HG02852 (cell line): ENCODE data around the gene STRN3.
"Not testable (repeated sequence)": the region's sequence is repeated elsewhere in the genome, so short reads cannot be mapped to it uniquely, and the experiment has no call there.

Experiments used
- ATAC-seq: cut with Tn5 transposase; IDR thresholded peaks from one replicate; pipeline ENCODE4 v1.9.1; 2021; ENCODE audit warnings: mild to moderate bottlenecking, moderate library complexity; ENCODE audit not compliant: unreplicated experiment

Gene STRN3

DNA sequence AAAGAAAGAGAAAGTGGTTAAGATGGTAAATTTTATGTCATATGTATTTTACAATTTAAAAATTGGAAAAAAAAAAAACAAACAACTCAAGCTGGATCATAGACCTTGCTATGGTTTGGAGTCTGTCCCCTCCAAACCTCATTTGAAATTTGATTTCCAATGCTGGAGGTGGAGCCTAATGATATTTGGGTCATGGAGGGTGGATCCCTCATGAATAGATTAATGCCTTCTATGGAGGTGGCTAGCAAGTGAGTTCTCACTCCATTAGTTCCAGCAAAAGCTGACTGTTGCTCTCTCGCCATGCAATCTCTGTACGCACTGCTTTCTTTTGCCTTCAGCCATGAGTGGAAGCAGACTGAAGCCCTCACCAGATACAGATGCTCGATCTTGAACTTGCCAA is 22.9 kb downstream of the STRN3 start:
- no peak for ATAC-seq

DNA sequence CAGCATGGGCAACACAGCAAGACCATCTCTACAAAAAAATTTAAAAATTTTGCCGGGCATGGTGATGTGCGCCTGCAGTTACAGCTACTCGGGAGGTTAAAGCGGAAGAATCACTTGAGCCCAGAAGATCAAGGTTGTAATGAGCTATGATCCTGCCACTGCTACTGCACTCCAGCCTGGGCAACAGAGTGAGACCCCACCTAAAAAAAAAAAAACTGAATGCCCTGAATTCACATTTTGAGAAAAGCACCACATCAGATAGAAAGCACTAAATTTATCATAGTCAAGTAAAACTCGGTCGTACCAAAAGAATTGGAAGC is 24.9 kb downstream of the STRN3 start:
- ATAC-seq, result no peak

DNA sequence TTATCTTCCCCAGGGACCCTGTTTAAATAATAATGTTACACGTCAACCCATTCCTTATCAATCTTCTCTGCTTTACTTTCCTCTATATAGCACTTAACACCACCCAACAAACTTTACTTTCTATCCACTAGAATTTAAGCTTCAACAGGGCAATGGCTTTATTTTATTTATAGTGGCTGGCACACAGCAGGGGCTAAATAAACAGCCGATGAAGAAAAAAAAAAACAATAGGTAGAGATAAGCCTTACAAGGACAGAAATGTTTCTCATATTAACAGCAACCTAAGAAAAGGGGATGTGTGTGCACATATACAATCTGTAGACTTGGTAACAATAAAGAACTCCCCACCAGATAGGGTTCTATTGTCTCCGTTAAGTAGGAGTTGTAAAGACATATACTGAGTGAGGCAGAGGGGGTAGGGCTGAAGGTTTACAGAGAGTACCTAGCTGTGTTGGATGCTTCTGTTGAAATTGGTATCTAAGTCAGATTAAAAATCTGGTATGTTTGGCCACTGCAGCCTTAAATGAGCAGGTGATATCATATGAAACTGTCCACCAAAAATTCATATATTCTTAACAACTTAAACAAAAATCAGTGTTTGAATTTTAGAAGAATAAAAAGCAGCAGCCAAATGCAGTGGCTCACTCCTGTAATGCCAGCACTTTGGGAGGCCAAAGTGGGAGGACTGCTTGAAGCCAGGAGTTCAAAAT is 25.4 kb downstream of the STRN3 start:
- no peak for ATAC-seq

DNA sequence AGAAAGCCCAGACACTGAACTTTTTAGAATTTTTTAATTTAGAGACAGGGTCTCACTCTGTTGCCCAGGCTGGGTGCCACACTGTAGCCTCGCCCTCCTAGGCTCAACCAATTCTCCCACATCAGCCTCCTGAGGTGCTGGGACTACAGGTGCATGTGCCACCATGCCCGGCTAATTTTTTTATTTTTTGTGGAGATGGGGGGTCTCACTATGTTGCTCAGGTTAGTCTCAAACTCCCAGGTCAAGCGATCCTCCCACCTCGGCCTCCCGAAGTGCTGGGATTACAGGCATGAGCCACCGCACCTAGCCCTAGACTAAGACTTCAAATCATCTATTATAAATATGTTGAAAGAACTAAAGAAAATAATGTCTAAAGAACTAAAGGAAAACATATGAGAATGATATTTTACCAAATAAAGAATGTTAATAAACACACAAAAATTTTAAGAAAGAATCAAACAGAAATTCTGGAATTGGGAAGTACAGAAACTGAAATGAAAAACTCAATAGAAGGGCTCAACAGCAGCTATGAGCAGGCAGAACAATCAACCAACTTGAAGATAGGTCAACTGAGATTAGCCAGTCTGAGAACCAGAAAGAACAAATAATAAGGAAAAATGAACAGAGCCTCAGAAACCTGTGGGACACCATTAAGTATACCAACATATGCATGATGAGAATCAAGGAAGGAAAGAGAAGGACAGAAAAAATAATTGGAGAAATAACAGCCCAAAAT is 27.0 kb downstream of the STRN3 start:
- no peak for ATAC-seq

DNA sequence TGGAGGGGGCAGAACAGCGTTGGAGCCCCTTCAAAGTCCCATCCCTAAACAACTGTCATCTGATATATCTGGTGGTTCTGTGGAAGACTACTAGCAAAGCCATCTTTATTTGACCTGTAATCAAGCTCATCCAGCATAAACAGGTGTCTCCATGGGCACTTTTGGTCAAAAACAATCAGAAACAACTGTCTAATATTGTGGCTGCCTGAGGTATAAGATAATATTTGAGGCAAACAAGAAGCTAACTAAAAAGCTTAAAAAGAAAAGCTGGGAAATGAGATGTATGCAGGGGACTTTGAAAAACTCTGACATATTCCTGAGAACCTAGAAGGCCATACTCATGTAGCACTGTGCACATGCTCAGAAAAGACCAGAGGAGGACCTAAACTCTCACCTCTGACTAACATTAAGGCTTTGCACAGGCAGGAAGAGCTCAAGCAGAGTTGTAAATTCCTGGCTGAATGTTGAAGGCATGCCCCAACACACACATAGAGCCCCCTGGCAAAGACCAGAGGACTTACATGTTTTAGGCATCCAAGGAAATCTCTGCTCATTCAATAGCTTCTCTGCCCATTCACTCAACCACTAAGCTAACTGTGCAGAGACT is 28.0 kb downstream of the STRN3 start:
- no peak for ATAC-seq

DNA sequence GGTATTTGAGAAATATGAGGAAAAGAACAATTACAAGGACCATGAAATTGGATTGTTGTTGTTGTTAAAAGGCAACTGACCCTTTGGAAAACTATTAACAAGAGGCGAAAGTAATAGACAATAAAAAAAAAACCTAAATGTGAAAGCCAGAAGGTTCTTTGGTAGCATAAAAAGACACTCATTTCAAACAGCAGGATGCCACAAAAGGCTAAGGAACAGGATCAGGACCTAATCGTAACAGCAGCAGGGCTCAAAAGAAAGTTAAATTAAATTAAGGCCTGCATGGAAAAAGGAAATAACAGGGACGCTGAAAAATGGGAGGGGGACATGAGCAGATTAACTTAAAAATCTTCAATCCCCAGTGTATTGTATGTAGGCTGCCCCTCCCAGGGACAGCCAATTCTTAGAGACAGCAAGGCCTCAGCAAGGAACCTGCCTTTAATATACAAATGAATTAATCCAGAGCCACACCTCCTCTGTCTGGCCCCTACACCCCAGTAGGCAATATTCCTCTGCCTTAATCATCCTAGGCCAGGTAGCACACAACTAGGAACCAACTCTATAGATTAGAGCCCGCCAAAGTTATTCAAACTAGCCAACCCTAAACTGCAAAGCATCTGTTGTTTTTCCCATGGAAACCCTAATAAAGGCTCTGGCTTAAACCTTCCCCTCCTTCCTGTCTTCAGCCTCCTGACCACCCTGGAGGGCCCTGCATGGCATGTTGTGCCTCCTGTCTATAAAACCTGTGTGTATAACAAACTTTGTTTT is 29.1 kb downstream of the STRN3 start:
- ATAC-seq, result no peak

DNA sequence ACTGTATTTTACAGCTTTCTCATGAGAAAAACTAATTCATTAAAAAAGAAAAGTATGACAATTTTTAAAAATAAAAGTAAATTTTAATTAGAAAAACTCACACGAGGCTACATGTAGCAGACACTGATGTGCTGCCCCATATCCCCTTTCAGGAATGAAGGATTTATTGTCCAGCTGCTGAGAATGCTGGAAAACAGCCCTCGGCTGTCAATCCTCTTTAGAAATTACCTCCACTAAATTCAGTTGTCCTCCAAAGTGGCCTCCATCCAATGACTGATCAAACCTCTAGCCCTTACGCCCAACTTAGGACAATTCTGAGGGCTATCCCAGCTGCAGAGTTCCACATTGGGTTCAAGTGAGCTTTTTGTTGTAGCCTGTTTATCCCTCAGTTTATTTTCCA is 30.5 kb downstream of the STRN3 start:
- ATAC-seq, result no peak

DNA sequence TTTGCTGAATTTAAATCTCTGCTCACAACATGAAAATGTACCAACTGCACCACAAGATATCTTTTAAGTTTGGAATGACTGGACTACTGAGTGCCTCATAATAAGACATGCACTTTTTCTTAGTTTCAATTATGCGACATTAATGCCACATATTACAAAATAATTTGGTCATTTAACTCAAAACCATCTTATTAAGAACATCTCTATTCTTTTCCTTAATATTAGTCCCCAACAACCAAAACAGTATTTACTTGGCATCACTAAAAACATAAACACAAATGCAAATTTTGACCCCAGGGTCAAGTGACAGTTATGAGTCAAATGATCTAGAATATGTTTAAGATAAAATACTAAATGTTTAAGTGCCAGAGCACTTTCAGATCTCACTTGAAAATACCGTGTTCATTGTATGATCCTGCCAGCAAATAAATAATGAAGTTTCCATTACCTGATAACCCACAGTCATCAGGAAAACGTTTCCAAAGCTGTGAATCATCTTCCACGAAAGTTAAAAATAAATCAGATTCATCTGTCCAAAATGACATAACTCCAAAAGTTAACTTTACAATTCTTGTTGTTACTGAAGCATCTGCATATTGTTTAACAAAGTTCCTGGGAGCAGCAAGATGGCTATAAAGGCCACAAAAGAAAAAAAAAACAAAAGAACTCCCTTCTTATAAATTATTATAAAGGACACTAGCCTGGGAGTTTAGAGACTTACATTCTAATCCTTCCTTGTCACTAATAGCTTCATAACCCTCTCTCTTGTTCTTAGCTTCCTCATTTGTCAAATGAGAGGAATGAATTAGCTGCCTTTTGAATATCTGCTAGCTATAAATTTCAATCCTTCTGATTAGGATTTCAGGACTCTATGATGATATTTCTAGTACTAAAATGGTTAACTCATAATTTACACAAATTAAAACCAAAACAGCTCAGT is 31.2 kb downstream of the STRN3 start:
- ATAC-seq, result peak; percentile 70

DNA sequence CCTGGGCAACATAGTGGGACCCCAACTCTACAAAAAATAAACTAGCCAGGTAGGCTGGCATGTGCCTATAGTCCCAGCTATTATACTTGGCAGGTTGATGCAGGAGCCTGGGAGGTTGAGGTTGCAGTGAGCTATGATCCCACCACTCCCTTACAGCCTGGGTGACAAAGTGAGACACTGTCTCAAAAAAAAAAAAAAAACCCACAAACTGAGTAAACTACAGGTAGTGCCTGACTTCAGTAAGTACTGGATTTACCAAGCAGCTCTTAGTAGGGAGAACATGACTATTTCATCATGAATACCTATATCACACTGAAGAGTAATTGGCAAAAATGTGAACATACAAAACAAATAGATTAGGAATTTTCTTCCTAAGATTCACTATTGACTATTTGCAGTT is 33.1 kb downstream of the STRN3 start:
- no peak for ATAC-seq

DNA sequence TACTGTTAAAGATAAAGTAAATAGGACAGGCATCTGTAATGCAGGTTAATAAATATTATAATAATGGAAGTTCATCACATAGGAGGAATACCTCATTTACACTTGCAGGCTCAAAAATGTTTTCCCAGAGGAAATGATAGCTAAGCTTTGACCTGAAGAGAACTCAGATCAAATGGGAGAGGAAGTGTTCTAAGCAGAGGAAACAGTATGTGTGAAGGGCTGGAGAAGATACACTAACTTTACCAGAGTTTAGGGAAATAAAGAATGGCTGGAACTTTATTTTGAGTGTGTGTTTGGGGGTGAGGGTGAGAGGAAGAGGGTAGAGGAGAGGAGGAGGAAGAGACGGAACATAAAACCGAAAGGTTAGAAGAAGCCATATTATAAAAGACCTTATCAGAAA is 34.8 kb downstream of the STRN3 start:
- no peak for ATAC-seq

DNA sequence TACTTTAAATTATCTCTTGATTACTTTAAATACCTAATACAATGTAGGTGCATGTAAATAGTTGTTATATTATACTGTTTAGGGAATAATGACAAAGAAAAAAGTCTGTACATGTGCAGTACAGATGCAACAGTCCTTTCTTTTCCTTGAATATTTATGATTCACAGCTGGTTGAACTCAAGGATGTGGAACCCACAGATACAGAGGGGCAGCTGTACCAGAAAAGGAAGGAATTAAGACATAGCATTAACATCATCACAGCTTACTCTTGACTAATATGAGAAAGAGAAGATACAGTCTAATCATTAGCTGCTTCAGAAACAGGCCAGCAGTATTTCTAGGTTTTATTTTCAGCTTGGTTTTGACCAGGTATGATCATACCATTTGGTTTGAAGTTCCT is 35.4 kb downstream of the STRN3 start:
- ATAC-seq, result no peak

DNA sequence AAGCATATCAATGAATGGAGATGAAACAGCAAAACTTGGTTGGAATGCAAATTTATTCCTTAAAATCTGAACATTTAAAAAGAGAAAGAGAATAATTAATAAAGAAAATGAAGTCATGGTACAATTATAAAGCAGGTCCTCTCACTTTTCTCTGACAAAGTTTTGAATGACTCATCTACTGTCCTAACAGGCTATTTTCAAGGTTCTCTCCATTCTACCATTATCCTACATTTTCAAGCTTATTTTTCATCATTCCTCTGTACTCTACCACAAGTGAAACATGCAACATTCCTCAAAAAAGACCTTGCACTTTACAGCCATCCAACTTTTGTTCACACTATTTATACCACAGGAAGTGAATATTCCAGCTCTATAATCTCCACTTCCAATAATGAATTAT is 37.7 kb downstream of the STRN3 start:
- no peak for ATAC-seq

DNA sequence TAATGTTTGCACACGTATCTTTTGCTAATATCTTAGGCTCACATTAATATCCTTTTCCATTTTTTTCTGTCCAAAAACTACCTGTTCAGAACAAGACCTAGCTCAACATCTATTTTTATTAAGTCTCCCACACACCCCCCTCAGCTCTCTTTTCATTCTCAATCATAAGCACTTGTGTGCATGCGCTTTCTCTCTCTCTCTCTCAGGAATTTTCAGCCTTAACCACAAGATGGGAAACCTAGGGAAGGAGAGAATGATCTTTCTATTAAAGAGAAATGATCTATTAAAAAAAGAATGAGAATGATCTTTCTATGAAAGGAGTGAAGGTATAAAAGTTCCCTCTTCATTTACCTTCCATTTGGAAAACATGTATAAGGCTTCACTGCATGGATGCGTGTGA is 40.4 kb downstream of the STRN3 start:
- ATAC-seq, result no peak

DNA sequence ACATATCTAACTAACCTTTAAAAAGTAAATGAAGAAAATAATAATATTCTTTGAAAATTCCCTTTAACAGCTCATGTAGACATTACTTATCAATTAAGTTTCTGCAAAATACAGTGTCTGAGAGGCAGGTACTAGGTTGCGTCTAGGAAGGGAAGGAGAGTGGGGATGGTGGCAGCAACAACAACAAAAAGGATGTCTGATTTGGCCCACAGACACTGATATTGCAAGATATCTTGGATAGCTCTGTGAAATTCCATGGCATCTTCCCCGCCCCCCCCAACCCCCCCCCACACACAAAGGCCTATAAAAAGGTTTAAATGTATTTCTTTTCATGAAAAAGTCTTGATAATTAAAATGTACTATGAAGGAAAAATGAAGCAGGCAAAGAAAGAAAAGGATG is 42.3 kb downstream of the STRN3 start:
- no peak for ATAC-seq

DNA sequence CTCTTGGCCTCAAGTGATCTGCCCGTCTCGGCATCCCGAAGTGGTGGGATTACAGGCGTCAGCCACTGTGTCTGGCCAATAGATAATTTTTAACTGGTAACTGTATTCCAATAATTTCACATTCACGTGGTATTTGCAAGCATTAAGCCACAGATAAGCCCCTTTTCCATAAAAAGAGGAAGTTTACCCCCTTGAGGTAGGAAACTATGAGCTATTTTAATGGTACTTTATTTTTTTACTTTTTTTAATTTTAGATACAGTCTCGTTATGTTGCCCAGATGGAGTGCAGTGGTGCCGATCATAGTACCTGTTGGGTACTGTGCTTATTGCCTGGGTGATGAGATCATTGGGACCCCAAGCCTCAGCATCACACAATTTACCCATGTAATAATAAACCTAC is 43.6 kb downstream of the STRN3 start:
- no peak for ATAC-seq

DNA sequence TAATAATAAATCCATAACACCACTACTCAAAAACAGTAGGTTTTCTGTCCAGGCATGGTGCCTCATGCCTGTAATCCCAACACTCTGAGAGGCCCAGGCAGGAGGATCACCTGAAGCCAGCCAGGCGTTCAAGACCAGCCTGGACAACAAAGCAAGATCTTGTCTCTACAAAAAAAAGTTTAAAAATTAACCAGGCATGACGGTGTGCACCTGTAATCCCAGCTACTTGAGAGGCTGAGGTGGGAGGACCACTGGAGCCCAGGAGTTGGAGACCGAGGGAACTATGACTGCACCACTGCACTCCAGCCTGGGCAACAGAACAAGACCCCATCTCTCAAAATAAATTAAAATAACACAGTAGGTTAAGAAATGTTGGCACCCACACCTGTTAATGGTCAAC is 45.2 kb downstream of the STRN3 start:
- ATAC-seq, result no peak

DNA sequence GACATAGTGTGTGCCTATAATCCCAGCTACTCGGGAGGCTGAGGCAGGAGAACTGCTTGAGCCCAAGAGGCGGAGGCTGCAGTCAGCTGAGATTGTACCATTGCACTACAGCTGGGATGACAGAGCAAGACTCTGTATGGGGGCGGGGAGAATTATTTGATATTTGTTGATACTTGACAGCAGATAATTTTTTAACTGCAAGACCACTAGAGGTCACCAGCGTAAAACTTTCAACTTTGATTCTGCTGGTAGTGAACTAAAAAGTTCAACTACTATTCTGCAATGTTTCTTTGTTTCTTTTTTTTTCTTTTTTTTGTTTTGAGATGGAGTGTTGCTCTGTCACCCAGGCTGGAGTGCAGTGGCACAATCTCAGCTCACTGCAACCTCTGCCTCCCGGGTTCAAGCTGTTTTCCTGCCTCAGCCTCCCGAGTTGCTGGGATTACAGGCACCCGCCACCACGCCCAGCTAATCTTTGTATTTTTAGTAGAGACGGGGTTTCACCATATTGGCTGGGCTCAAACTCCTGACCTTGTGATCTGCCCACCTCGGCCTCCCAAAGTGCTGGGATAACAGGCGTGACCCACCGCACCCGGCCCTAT is 46.0 kb downstream of the STRN3 start:
- not testable (repeated sequence) for ATAC-seq

DNA sequence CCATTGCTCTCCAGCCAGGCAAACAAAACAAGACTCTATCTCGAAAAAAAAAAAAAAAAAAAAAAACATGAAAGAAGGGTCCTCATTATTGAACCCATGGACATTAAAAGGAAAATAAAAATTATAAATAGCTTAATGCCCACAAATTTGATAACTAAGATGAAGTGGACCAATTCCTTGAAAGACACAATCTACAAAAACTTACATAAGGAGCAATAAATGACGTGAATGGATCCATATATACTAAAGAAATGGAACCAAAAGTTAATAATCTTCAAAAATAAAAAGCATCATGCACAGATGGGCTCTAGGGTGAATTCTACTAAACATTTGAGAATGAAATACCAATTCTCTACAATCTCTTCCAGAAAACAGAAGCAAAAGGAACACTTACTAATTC is 48.4 kb downstream of the STRN3 start:
- ATAC-seq, result no peak

DNA sequence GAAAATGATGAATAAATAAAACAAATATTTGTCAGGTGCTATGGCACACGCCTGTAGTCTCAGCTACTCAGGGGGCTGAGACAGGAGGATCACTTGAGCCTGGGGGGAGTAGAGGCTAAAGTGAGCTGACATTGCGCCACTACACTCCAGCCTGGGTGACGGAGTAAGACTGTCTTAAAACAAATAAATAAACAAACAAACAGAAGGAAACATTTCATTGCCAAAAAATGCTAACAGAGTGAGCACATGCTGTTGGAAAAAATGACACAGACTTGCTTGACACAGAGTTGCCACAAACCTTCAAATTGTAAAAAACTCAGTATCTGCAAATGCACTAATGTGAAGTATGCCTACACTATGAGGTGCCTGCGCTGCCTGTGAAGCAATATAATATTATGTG is 51.6 kb downstream of the STRN3 start:
- ATAC-seq, result no peak

DNA sequence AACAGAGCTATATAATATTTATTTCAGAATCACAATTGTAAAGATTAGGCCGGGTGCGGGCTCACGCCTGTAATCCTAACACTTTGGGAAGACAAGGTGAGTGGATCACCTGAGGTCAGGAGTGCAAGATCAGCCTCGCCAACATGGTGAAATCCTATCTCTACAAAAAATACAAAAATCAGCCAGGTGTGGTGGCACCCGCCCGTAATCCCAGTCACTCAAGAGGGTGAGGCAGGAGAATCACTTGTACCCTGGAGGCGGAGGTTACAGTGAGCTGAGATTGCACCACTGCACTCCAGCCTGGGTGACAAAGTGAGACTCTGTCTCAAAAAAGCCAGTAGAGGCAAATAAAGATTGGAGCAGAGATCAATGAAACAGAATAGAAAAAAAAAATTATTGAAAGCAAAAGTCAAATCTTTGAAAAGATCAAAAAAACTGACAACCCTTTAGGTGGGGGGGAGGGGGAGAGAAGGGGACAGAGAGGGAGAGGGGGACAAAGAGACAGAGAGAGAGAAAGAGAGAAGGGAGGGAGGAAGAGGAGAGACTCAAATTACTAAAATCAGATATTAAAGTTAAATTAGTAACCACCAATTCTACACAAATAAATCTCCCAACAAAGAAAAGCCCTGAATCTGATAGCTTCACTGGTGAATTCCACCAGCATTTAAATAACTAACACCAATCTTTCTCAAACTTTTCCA is 53.1 kb downstream of the STRN3 start:
- no peak for ATAC-seq
